Osteoblast (primary cell): ENCODE data around the gene ESPNL. TPM values are rescaled to one million over a fixed set of nuclear protein-coding genes. Genes with fewer than 3 reads are reported as not detected.

ENCODE experiments used
- DNase-seq: peaks from one replicate; pipeline ENCODE4 v3.0.0; 2011; ENCODE audit warnings: low spot score, mixed read lengths; ENCODE audit not compliant: insufficient read length; ENCODE audit errors: missing footprints
- H2AFZ ChIP-seq: 2 replicates; pipeline ENCODE4 v1.6.0; 2011; ENCODE audit warnings: mild to moderate bottlenecking, low read length
- H3K27ac ChIP-seq: 2 replicates; pipeline ENCODE4 v1.5.1; 2011; ENCODE audit warnings: mild to moderate bottlenecking, low read depth, low read length, moderate library complexity
- H3K27me3 ChIP-seq: 2 replicates; pipeline ENCODE4 v1.6.0; 2012; ENCODE audit warnings: mild to moderate bottlenecking, control low read depth, inconsistent platforms, low read length, moderate library complexity; ENCODE audit not compliant: insufficient read depth
- H3K36me3 ChIP-seq: 2 replicates; pipeline ENCODE4 v1.5.1; 2011; ENCODE audit warnings: mild to moderate bottlenecking, low read length, control low read depth, moderate library complexity; ENCODE audit not compliant: insufficient read depth
- H3K4me1 ChIP-seq: 2 replicates; pipeline ENCODE4 v1.5.1; 2011; ENCODE audit warnings: mild to moderate bottlenecking, low read length, control low read depth, moderate library complexity; ENCODE audit not compliant: insufficient read depth
- H3K4me2 ChIP-seq: 2 replicates; pipeline ENCODE4 v1.6.0; 2011; ENCODE audit warnings: mild to moderate bottlenecking, low read length; ENCODE audit not compliant: insufficient read depth
- H3K4me3 ChIP-seq: fragments of 200-600 bp; sonication (generic); 3 replicates; pipeline ENCODE4 v1.5.1; 2012; ENCODE audit warnings: mild to moderate bottlenecking, low read length, inconsistent platforms; ENCODE audit not compliant: insufficient read depth
- H3K79me2 ChIP-seq: 2 replicates; pipeline ENCODE4 v1.6.0; 2012; ENCODE audit warnings: mild to moderate bottlenecking, low read length, control low read depth, inconsistent platforms; ENCODE audit not compliant: insufficient read depth
- H3K9me3 ChIP-seq: 2 replicates; pipeline ENCODE4 v1.5.1; 2011; ENCODE audit warnings: low read depth, low read length, control low read depth
- H4K20me1 ChIP-seq: 2 replicates; pipeline ENCODE4 v1.6.0; 2012; ENCODE audit warnings: mild to moderate bottlenecking, low read length, control low read depth; ENCODE audit not compliant: insufficient read depth
- CTCF ChIP-seq: IDR thresholded peaks from 2 replicates; pipeline ENCODE4 v1.5.1; 2011; ENCODE audit warnings: mild to moderate bottlenecking, low read depth, low read length, moderate library complexity; ENCODE audit errors: extremely low read depth
- total RNA-seq: library from RNA; depleted of rRNA; stranded (reverse); fragments of >200 nt; gene quantifications from 2 replicates; pipeline ENCODE4 v1.2.3, GENCODE V29; 2012

ESPNL gene
- total RNA-seq, 1 donor: 9.8 TPM

- H4K20me1 ChIP-seq: no peaks in the 10 kb centered on the region
- no peak overlapping the region for H3K4me3 ChIP-seq
- no peaks in the 10 kb centered on the region for H3K4me1 ChIP-seq
- no peak overlapping the region for H3K27ac ChIP-seq
- H3K27me3 ChIP-seq: no peaks in the 10 kb centered on the region
- no peaks in the 10 kb centered on the region for H3K36me3 ChIP-seq
- no peak overlapping the region for H3K4me2 ChIP-seq
- no peaks in the 10 kb centered on the region for H3K9me3 ChIP-seq
- H3K79me2 ChIP-seq: no peaks in the 10 kb centered on the region
- no peak overlapping the region for H2AFZ ChIP-seq
- no peak for TF ChIP-seq CTCF
- DNase-seq: peak; percentile 86
These were observed 3.7 kb upstream of the ESPNL start for GRCh38 chr2:238096311-238097011.

GRCh38 chr2:238097201-238097987, 2.7 kb upstream of the ESPNL start:
- H3K27ac ChIP-seq: no peak overlapping the region
- no peaks in the 10 kb centered on the region for H3K9me3 ChIP-seq
- no peak overlapping the region for H3K4me3 ChIP-seq
- no peaks in the 10 kb centered on the region for H3K79me2 ChIP-seq
- no peak overlapping the region for H3K4me2 ChIP-seq
- no peaks in the 10 kb centered on the region for H4K20me1 ChIP-seq
- TF ChIP-seq CTCF: no peak
- H2AFZ ChIP-seq: no peak overlapping the region
- H3K36me3 ChIP-seq: no peaks in the 10 kb centered on the region
- H3K27me3 ChIP-seq: no peaks in the 10 kb centered on the region
- peak; percentile 77 for DNase-seq
- H3K4me1 ChIP-seq: no peaks in the 10 kb centered on the region

- Histone ChIP-seq H3K4me1 (no peaks in the 10 kb centered on the region), H3K9me3 (no peaks in the 10 kb centered on the region), H4K20me1 (no peaks in the 10 kb centered on the region), H3K36me3 (no peaks in the 10 kb centered on the region), H3K27ac (no peak overlapping the region), H3K4me2 (no peak overlapping the region), H3K4me3 (no peak overlapping the region), H3K79me2 (no peaks in the 10 kb centered on the region), H3K27me3 (no peaks in the 10 kb centered on the region), H2AFZ (no peak overlapping the region)
- no peak for TF ChIP-seq CTCF
- DNase-seq: peak; percentile 93
These were observed 1.9 kb upstream of the ESPNL start for GRCh38 chr2:238097988-238098871.
